AG04450 (cell line): ENCODE results near the gene MAP3K10. TPM values are rescaled to one million over a fixed set of nuclear protein-coding genes. Genes with fewer than 3 reads are reported as not detected.

Experiments
- CTCF ChIA-PET: fragments of 300-600, 350-600 bp; formaldehyde crosslinking; extraction: SDS; loops from one replicate; lab custom pipeline; 2022; ENCODE audit warnings: antibody characterized with exemption, inconsistent platforms; lab: Charles Lee
- POLR2A ChIA-PET: fragments of 350-600 bp; formaldehyde crosslinking; extraction: SDS; loops from one replicate; lab custom pipeline; 2021; ENCODE audit warnings: antibody characterized with exemption, inconsistent platforms; lab: Yijun Ruan, JAX
- DNase-seq: peaks from one replicate; pipeline ENCODE4 v3.0.0-alpha.2; 2011; ENCODE audit warnings: low read depth, low spot score
- H3K27ac ChIP-seq: one replicate; pipeline ENCODE4 v1.5.1; 2012; ENCODE audit warnings: low read depth, low read length, control low read depth
- H3K27me3 ChIP-seq: one replicate; pipeline ENCODE4 v1.6.0; 2012; ENCODE audit warnings: low read length; ENCODE audit not compliant: control insufficient read depth, insufficient read depth
- H3K4me3 ChIP-seq: 2 replicates; pipeline ENCODE4 v1.5.1; 2011; ENCODE audit warnings: mild to moderate bottlenecking, low read depth, low read length, control low read depth
- H3K9me3 ChIP-seq: 2 replicates; pipeline ENCODE4 v1.5.1; 2012; ENCODE audit warnings: low read length; ENCODE audit not compliant: control insufficient read depth, insufficient read depth
- polyA plus RNA-seq: library from polyadenylated mRNA; depleted of rRNA; stranded (reverse); fragments of >200 nt; gene quantifications from 2 replicates; pipeline ENCODE4 v1.2.3, GENCODE V29; 2011
- TF ChIP-seq, protein P1 (sequence below): IDR thresholded peaks from 2 replicates; pipeline ENCODE4 v1.5.1; 2011; ENCODE audit warnings: low read depth, low read length, control low read depth, inconsistent platforms

The MAP3K10 gene
- polyA plus RNA-seq, 1 experiment, result 2.0 TPM

DNA sequence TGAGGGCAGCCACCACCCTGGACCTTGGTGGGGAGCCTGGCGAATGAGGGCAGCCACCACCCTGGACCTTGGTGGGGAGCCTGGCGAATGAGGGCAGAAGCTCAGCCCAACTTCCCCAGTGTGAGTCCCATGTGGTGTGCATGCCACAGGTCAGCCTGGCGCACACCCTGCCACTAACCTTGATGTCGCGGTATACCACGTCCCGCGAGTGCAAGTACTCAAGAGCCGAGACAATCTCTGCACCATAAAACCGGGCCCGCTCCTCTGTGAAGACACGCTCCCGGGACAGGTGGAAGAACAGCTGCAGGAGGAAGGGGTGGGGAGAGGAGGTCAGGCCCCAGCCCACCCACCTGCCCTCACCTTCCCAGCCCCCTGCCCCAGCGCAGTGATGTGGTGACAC is 46.6 kb downstream of the MAP3K10 start:
- CTCF ChIA-PET, result no interaction called here
- H3K4me3 ChIP-seq, result no peak overlapping the region
- H3K27ac ChIP-seq, result no peak overlapping the region
- H3K27me3 ChIP-seq, result no peaks in the 10 kb centered on the region
- no peak for DNase-seq
- POLR2A ChIA-PET, result interaction anchor here (0.6 kb wide), 2 partner anchors 190 to 408 kb away, joined by 4 to 6 read pairs; no protein-coding TSS in a partner anchor
- TF ChIP-seq, protein P1, sequence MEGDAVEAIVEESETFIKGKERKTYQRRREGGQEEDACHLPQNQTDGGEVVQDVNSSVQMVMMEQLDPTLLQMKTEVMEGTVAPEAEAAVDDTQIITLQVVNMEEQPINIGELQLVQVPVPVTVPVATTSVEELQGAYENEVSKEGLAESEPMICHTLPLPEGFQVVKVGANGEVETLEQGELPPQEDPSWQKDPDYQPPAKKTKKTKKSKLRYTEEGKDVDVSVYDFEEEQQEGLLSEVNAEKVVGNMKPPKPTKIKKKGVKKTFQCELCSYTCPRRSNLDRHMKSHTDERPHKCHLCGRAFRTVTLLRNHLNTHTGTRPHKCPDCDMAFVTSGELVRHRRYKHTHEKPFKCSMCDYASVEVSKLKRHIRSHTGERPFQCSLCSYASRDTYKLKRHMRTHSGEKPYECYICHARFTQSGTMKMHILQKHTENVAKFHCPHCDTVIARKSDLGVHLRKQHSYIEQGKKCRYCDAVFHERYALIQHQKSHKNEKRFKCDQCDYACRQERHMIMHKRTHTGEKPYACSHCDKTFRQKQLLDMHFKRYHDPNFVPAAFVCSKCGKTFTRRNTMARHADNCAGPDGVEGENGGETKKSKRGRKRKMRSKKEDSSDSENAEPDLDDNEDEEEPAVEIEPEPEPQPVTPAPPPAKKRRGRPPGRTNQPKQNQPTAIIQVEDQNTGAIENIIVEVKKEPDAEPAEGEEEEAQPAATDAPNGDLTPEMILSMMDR, result no peak
- H3K9me3 ChIP-seq, result no peaks in the 10 kb centered on the region; the same call in 1 of the 2 replicates

DNA sequence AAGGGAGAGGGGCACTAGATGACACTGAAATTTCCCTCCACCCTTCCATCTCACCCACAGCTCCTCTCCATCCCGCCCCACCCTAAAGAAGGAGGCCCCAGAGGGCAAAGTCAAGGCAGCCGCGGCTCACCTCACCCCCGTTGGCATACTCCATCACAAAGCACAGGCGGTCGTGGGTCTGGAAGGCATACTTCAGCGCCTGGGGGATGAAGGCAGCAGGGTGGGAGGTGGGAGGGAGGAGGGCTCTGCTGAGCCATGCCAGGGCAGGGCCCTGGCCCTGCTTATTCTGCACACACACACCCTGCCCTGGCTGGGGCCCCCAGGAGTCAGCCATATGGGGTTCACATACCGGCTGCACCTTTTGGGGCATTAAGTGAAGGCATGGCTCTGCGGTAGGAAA is 47.5 kb downstream of the MAP3K10 start:
- ChIA-PET CTCF (no interaction called here), POLR2A (no interaction called here)
- no peaks in the 10 kb centered on the region for H3K27me3 ChIP-seq
- no peak overlapping the region for H3K4me3 ChIP-seq
- DNase-seq, result no peak
- H3K9me3 ChIP-seq, result no peaks in the 10 kb centered on the region; the same call in 1 of the 2 replicates
- no peak overlapping the region for H3K27ac ChIP-seq
- TF ChIP-seq, protein P1, result no peak

DNA sequence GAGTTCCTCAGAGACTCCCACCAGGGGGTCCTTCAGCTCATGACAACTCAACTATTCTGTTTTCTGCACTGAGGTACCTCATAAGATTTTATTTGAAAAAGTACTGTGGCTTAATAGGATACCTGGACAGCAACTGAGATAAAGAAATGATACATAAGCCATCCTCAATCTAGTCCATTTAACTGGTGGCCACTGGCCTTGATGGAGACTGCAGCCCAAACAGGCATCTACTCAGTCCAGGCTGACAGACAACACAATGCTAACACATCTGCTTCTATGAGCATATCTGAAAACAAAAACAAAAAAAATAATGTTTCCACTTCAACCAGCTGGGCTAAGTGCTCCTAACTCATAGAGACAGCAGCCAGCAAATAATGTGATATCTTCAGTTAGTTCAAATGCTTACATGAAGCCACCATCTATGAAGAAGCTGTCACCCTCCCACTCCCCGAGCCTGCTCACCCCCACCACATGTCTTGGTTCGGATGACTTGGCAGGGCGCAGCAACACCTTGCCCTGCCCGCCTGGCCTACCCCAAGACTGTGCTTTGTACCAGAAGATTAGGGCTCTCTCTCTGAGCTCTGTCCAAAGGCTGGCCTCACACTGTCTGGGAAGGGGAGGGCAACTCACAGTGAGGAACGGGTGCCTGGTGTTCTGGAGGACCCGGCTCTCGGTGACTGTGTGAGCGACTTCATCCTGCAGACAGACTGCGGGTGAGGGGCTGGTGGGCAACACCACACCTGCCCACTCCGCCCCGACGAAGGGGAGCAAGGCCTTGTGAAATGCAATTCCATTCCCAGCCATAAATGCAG is 48.4 kb downstream of the MAP3K10 start:
- Histone ChIP-seq H3K4me3 (no peak overlapping the region), H3K27ac (no peak overlapping the region), H3K9me3 (no peaks in the 10 kb centered on the region; the same call in 1 of the 2 replicates), H3K27me3 (no peaks in the 10 kb centered on the region)
- TF ChIP-seq, protein P1, result no peak
- no peak for DNase-seq
- ChIA-PET POLR2A (no interaction called here), CTCF (no interaction called here)

DNA sequence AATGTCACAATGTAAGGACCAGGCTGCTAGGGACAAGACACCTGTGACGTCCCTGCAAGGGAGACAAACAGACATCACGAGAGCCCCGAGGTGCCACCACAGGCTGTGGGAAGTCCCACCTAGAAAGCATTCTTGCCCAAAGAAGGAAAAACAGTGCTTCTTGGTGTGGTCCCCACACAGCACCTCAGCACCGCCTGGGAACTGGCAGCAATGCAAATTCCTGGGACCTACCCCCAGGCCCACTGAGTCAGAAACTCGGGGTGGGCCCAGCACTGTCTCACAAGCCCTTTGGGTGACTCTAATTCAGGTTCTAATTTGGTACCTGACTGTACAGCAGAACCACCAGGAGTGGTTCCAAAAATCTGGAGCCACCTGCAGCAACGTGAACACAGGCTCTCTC is 49.1 kb downstream of the MAP3K10 start:
- TF ChIP-seq, protein P1, result no peak
- Histone ChIP-seq H3K27me3 (no peaks in the 10 kb centered on the region), H3K4me3 (no peak overlapping the region), H3K27ac (no peak overlapping the region), H3K9me3 (no peaks in the 10 kb centered on the region; the same call in 1 of the 2 replicates)
- CTCF ChIA-PET, result interaction anchor here (0.6 kb wide), 1 partner anchor 604 kb away, joined by 4 read pairs; no protein-coding TSS in a partner anchor
- POLR2A ChIA-PET, result no interaction called here
- no peak for DNase-seq

DNA sequence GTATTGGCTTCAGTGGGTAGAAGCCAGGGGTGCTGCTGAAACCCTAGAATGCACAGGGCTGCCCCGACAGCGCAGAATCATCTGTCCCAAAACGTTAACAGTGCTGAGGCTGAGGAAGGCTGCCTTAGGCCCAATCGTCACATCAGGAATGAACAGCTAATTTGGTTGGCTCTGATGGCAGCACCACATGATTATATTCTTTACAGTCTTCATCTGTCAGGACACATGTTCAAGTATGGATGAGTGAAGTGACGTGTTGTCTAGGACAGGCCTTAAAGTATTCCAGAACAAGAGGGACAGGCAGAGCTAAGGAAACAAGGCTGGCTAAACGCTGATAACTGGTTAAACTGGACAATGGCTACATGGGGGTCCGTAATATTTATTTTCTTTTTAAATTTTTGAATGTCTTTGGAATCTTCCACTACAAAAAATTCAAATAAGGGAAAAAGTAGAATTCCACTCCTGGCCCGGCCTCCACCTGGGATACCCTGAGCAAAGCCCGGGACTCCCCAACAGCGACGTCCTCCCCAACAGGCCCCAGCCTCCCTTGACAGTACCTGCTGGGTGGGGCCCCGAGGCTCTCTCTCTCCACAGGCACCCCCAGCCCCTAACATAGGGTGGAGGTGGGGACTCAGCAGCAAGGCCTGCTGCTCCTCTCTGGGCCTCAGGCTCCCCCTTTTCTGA is 50.0 kb downstream of the MAP3K10 start:
- ChIA-PET CTCF (interaction anchor here (0.6 kb wide), 1 partner anchor 605 kb away, joined by 4 read pairs; no protein-coding TSS in a partner anchor), POLR2A (interaction anchor here (0.6 kb wide), 1 partner anchor 132 kb away, joined by 3 read pairs; no protein-coding TSS in a partner anchor)
- Histone ChIP-seq H3K27me3 (no peaks in the 10 kb centered on the region), H3K9me3 (no peaks in the 10 kb centered on the region; the same call in 1 of the 2 replicates), H3K27ac (no peak overlapping the region), H3K4me3 (no peak overlapping the region)
- TF ChIP-seq, protein P1, result no peak
- DNase-seq, result no peak
